ENCODE measurements around the gene LIMK1.

The LIMK1 gene

DNA sequence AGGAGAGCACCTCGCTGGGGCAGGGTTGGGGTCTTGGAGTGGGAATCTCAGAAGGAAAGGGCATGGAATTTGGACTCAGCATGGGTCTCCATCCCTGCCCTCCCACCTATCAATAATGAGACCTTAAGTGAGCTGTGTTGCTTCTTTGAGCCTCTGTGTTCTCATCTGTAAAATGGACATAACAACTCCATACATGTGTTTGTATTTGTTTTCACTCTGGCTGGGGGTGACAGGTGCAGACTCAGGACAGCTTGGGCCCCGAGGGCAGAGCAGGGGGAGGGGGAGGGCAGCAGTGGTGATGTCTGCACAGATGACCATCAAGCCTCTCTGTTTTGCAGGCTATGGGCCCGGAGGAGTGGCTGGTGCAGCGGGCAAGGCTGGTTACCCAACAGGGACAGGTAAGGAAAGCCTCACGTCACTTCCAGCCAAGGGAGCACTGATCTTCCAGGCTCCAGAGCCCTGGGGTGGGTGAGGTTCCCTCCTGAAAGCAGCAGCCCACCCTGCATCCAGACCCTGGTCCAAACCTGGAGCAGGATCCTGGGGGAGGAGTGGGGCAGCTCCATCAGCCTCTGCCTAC, 35.7 kb upstream of the LIMK1 start:
- H3K4me1 ChIP-seq (ENCODE audit: control insufficient read depth, insufficient read depth, low read length): no peaks in the 10 kb centered on the region
- no peaks in the 10 kb centered on the region for H3K36me3 ChIP-seq (ENCODE audit: control insufficient read depth, insufficient read depth, low read length)

DNA sequence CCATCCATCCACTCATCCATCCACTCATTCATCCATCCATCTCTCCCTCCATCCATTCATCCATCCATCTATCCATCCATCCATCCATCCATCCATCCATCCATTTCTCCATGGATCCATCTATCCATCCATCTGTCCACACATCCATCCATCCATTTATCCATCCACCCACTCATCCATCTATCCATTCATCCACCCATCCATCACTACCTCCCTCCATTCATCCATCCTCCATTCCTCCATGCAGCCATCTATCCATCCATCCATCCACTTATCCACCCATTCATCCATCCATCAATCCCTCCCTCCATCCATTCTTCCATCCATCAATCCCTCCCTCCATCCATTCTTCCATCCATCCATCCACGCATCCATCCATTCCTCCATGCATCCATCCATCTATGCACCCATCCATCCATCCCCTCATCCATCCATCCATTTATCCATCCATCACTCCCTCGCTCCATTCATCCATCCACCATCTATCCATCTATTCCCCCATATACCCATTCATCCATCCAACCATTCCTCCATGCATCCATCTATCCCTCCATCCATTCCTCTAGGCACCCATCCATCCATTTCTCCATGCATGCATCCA, 34.5 kb upstream of the LIMK1 start:
- no peaks in the 10 kb centered on the region for H3K27me3 ChIP-seq (ENCODE audit: control insufficient read depth, insufficient read depth, low read length)
- no peaks in the 10 kb centered on the region for H3K36me3 ChIP-seq (ENCODE audit: control insufficient read depth, insufficient read depth, low read length)
- no peak overlapping the region for H3K9ac ChIP-seq (ENCODE audit: low read depth, low read length)
- H3K4me1 ChIP-seq (ENCODE audit: control insufficient read depth, insufficient read depth, low read length): no peaks in the 10 kb centered on the region
- H3K9me3 ChIP-seq (ENCODE audit: control insufficient read depth, insufficient read depth, low read length): no peaks in the 10 kb centered on the region
- no peak overlapping the region for H3K4me3 ChIP-seq (ENCODE audit: low read depth, low read length)

More for the DNA sequence above, 35.7 kb upstream of the LIMK1 start:
- Histone ChIP-seq H3K4me3 (ENCODE audit: low read depth, low read length) (no peak overlapping the region), H3K27me3 (ENCODE audit: control insufficient read depth, insufficient read depth, low read length) (no peaks in the 10 kb centered on the region), H3K9me3 (ENCODE audit: control insufficient read depth, insufficient read depth, low read length) (no peaks in the 10 kb centered on the region), H3K9ac (ENCODE audit: low read depth, low read length) (no peak overlapping the region)

DNA sequence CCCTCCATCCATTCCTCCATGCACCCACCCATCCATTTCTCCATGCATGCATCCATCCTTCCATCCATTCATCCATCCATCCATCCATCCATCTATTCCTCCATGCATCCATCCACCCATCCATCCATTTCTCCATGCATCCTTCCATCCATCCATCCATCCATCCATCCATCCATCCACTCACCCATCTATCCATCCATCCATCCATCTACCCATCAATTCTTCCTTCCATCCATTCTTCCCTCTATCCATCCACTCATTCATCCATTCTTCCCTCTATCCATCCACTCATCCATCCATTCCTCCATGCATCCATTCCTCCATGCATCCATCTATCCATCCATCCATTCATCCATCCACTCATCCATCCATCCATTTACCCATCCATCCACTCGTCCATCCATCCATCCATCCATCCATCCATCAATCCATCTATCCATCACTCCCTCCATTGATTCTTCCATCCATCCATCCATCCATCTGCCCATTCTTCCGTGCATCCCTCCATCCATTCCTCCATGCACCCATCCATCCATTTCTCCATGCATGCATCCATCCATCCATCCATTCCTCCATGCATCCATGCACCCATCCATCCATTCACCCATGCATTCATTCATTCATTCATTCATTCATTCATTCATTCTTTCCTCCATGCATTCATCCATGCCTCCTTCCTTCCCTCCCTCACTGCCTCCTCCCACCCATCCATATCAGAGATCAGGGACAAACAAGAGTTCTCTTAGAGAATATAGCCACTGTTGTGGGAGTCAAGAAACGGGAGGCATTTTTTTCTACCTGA, 33.4 kb upstream of the LIMK1 start:
- no peaks in the 10 kb centered on the region for H3K4me1 ChIP-seq (ENCODE audit: control insufficient read depth, insufficient read depth, low read length)
- H3K36me3 ChIP-seq (ENCODE audit: control insufficient read depth, insufficient read depth, low read length): no peaks in the 10 kb centered on the region
- no peak overlapping the region for H3K9ac ChIP-seq (ENCODE audit: low read depth, low read length)
- H3K9me3 ChIP-seq (ENCODE audit: control insufficient read depth, insufficient read depth, low read length): no peaks in the 10 kb centered on the region
- no peak overlapping the region for H3K4me3 ChIP-seq (ENCODE audit: low read depth, low read length)
- H3K27me3 ChIP-seq (ENCODE audit: control insufficient read depth, insufficient read depth, low read length): no peaks in the 10 kb centered on the region

DNA sequence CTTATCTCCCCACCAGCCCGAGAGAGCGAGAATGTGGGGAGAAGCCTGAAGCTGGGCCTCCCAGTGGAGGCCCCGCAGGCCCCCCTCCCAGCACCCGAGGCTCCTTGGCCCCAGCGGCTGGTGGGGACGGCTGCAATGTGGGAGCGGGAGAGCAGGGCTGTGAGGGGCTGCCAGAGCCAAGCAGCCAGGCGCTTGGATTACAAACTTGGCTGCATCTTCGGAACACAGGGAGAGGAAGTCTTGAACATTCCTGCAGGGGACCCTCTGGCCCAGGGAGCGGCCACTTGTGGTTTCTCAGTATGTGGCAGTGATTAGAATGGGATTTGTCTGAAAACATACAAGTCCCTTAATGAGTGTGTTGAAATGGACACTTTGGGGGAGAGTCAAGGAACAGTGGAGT, 32.4 kb upstream of the LIMK1 start:
- H3K9me3 ChIP-seq (ENCODE audit: control insufficient read depth, insufficient read depth, low read length): no peaks in the 10 kb centered on the region
- no peaks in the 10 kb centered on the region for H3K36me3 ChIP-seq (ENCODE audit: control insufficient read depth, insufficient read depth, low read length)
- no peaks in the 10 kb centered on the region for H3K27me3 ChIP-seq (ENCODE audit: control insufficient read depth, insufficient read depth, low read length)
- no peaks in the 10 kb centered on the region for H3K4me1 ChIP-seq (ENCODE audit: control insufficient read depth, insufficient read depth, low read length)
- H3K9ac ChIP-seq (ENCODE audit: low read depth, low read length): no peak overlapping the region
- no peak overlapping the region for H3K4me3 ChIP-seq (ENCODE audit: low read depth, low read length)

DNA sequence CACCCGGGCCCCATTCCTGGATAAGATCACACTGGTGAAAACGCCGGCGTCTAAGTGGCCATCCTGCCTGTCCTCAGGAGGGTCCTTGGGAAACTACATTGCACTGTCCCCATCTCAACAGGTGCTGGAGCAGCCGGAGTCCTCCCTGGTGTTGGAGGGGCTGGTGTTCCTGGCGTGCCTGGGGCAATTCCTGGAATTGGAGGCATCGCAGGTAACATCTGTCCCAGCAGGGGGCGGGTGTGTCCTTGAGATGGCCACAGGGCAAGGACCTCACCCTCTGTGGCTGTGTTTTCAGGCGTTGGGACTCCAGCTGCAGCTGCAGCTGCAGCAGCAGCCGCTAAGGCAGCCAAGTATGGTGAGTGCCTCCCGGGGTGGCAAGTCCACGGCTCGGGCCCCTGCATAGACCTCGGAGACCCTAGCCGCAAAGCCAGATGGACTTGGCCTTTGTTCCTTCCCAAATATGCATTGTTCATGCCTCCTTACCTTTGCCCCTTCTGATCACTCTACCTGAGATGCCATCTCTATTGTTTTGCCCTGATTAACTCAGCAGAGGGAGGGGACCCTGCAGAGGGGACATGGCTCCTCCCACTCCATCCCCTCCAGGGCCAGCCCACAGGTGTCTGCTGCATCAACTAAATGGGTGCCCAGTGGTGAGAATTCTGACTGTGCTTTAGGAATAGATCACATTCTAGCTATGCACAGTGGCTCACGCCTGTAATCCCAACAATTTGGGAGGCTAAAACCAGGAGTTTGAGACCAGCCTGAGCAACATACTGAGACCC, 31.8 kb upstream of the LIMK1 start:
- Histone ChIP-seq H3K4me3 (ENCODE audit: low read depth, low read length) (no peak overlapping the region), H3K9me3 (ENCODE audit: control insufficient read depth, insufficient read depth, low read length) (no peaks in the 10 kb centered on the region), H3K27me3 (ENCODE audit: control insufficient read depth, insufficient read depth, low read length) (no peaks in the 10 kb centered on the region), H3K36me3 (ENCODE audit: control insufficient read depth, insufficient read depth, low read length) (no peaks in the 10 kb centered on the region), H3K9ac (ENCODE audit: low read depth, low read length) (no peak overlapping the region), H3K4me1 (ENCODE audit: control insufficient read depth, insufficient read depth, low read length) (no peaks in the 10 kb centered on the region)

DNA sequence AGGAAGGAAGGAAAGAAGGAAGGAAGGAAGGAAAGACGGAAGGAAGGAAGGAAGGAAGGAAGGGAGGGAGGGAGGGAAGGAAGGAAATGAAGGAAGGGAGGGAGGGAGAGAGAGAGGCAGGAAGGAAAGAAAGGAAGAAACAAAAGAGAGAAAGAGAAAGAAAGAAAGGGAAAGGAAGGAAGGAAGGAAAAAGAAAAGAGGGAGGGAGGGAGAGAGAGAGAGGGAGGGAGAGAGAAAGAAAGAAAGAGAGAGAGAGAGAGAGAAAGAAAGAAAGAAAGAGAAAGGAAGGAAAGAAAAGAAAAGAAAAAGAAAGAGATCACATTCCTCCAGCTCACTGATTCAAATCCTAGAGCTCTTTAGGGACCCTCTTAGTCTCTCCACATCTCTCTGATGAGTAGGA, 31.0 kb upstream of the LIMK1 start:
- no peak overlapping the region for H3K4me3 ChIP-seq (ENCODE audit: low read depth, low read length)
- H3K9me3 ChIP-seq (ENCODE audit: control insufficient read depth, insufficient read depth, low read length): no peaks in the 10 kb centered on the region
- H3K9ac ChIP-seq (ENCODE audit: low read depth, low read length): no peak overlapping the region
- no peaks in the 10 kb centered on the region for H3K27me3 ChIP-seq (ENCODE audit: control insufficient read depth, insufficient read depth, low read length)
- no peaks in the 10 kb centered on the region for H3K4me1 ChIP-seq (ENCODE audit: control insufficient read depth, insufficient read depth, low read length)
- no peaks in the 10 kb centered on the region for H3K36me3 ChIP-seq (ENCODE audit: control insufficient read depth, insufficient read depth, low read length)

DNA sequence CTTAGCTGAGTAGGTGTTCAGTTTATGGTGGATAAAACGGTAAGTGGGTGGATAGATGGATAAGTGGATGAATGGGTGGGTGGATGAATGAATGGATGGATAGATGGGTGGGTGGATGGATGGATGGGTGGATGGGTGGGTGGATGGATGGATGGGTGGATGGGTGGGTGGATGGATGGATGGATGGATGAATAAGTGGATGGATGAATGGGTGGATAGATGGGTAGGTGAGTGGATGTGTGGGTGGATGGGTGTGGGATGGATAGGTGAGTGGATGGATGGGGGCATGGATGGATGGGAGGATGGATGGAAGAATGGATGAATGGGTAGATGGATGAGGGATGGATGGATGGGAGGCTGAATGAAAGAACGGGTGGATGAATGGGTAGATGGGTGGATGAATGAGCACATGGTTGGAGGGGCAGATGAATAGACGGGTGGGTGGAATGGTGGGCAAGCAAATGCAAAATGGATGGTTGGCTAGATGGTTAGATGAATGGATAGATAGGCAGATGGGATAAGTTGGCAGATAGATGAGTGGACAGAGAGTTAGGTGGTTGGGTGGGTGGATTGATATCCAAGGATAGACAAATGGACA, 29.9 kb upstream of the LIMK1 start:
- Histone ChIP-seq H3K27me3 (ENCODE audit: control insufficient read depth, insufficient read depth, low read length) (no peaks in the 10 kb centered on the region), H3K36me3 (ENCODE audit: control insufficient read depth, insufficient read depth, low read length) (no peaks in the 10 kb centered on the region)

DNA sequence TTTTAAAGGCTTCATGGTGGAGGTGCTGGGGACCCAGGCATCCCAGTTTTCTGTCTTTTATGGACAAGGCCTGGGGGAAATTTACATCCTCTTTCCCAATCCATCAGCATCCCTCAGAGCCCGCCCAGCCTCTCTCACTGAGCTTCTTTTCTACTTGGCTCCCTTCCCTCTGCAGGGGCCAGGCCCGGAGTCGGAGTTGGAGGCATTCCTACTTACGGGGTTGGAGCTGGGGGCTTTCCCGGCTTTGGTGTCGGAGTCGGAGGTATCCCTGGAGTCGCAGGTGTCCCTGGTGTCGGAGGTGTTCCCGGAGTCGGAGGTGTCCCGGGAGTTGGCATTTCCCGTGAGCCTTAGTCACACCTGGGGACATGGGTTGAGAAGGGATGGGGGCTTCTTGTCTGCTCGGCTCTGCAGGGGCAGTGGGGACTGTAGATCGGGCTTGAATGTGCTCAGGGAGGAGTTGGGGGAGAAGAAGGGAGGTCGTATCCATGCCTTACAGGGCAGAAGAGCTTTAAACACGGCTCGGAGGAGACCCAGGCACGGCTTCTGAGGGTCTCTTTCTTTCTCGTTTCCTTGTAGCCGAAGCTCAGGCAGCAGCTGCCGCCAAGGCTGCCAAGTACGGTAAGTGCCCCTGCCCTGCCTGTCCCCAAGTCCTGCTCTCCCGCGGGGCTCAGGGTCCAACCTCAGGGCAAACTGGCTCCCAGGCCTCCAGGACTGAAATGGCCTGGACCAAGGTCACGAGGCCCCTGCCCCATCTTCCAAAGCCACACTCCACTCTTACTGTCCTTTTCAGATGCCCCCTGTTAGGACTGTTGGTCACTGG, 27.3 kb upstream of the LIMK1 start:
- no peak overlapping the region for H3K9ac ChIP-seq (ENCODE audit: low read depth, low read length)
- no peaks in the 10 kb centered on the region for H3K36me3 ChIP-seq (ENCODE audit: control insufficient read depth, insufficient read depth, low read length)
- no peaks in the 10 kb centered on the region for H3K4me1 ChIP-seq (ENCODE audit: control insufficient read depth, insufficient read depth, low read length)
- H3K4me3 ChIP-seq (ENCODE audit: low read depth, low read length): no peak overlapping the region
- no peaks in the 10 kb centered on the region for H3K27me3 ChIP-seq (ENCODE audit: control insufficient read depth, insufficient read depth, low read length)
- no peaks in the 10 kb centered on the region for H3K9me3 ChIP-seq (ENCODE audit: control insufficient read depth, insufficient read depth, low read length)

More for the DNA sequence above, 29.9 kb upstream of the LIMK1 start:
- Histone ChIP-seq H3K4me3 (ENCODE audit: low read depth, low read length) (no peak overlapping the region), H3K9ac (ENCODE audit: low read depth, low read length) (no peak overlapping the region), H3K4me1 (ENCODE audit: control insufficient read depth, insufficient read depth, low read length) (no peaks in the 10 kb centered on the region), H3K9me3 (ENCODE audit: control insufficient read depth, insufficient read depth, low read length) (no peaks in the 10 kb centered on the region)

DNA sequence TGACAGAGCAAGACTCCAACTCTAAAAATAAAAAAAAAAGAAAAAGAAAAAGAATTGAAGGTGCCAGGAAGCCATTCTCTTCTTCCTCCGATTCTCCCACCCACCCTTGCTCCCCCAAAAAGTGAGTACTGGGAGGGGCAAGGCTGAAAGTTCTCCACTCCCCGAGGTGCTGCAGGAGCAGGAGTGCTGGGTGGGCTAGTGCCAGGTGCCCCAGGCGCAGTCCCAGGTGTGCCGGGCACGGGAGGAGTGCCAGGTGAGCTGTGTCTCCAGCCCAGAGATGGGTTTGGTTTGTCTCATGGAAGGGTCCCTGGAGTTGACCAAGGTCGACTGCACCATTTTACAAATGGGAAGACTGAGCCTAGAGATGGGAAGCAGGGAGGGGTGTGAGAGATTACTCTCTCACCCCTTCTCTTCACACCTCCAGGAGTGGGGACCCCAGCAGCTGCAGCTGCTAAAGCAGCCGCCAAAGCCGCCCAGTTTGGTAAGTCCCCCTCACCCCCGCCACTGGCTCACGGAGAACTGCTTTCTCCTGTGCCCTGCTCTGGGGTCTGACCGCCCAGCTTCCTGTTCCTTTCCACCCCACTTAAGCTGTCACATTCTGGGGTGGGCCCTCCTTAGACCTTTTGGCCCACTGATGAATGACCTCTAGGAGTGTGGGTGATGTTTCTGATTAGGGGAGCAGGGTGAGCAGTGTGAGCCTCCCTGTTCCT, 26.2 kb upstream of the LIMK1 start:
- H3K9ac ChIP-seq (ENCODE audit: low read depth, low read length): no peak overlapping the region
- H3K4me1 ChIP-seq (ENCODE audit: control insufficient read depth, insufficient read depth, low read length): no peaks in the 10 kb centered on the region
- H3K4me3 ChIP-seq (ENCODE audit: low read depth, low read length): no peak overlapping the region
- H3K27me3 ChIP-seq (ENCODE audit: control insufficient read depth, insufficient read depth, low read length): no peaks in the 10 kb centered on the region
- no peaks in the 10 kb centered on the region for H3K36me3 ChIP-seq (ENCODE audit: control insufficient read depth, insufficient read depth, low read length)
- H3K9me3 ChIP-seq (ENCODE audit: control insufficient read depth, insufficient read depth, low read length): no peaks in the 10 kb centered on the region

DNA sequence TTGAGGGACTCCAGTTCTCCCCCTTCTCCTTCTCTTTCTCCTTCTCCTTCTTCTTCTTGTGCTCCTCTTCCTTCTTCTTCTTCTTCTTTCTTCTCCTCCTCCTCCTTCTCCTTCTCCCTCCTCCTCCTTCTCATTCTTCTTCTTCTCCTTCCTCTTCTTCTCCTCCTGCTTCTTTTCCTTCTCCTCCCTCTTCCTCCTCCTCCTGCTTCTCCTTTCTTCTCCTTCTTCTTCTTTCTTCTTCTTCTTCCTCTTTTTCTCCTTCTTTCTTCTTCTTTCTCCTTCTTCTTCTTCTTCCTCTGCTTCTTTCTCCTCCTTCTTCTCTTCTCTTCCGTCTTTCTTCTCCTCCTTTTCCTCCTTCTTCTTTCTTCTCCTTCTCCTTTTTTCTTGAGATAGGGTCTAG, 25.6 kb upstream of the LIMK1 start:
- H3K36me3 ChIP-seq (ENCODE audit: control insufficient read depth, insufficient read depth, low read length): no peaks in the 10 kb centered on the region
- H3K27me3 ChIP-seq (ENCODE audit: control insufficient read depth, insufficient read depth, low read length): no peaks in the 10 kb centered on the region

More for the DNA sequence above, 25.6 kb upstream of the LIMK1 start:
- H3K9me3 ChIP-seq (ENCODE audit: control insufficient read depth, insufficient read depth, low read length): no peaks in the 10 kb centered on the region
- H3K9ac ChIP-seq (ENCODE audit: low read depth, low read length): no peak overlapping the region
- H3K4me3 ChIP-seq (ENCODE audit: low read depth, low read length): no peak overlapping the region
- H3K4me1 ChIP-seq (ENCODE audit: control insufficient read depth, insufficient read depth, low read length): no peaks in the 10 kb centered on the region

Data from iPS-15b (cell line).